DMS153 treated with DMSO at 0.1 percent for 48 hours (cell line): ENCODE data around the gene NLGN1.

ENCODE experiments used
- DNase-seq: peaks from one replicate; lab custom pipeline; 2025; ENCODE audit not compliant: unreplicated experiment; lab: John Stamatoyannopoulos, UW

NLGN1 gene

DNA sequence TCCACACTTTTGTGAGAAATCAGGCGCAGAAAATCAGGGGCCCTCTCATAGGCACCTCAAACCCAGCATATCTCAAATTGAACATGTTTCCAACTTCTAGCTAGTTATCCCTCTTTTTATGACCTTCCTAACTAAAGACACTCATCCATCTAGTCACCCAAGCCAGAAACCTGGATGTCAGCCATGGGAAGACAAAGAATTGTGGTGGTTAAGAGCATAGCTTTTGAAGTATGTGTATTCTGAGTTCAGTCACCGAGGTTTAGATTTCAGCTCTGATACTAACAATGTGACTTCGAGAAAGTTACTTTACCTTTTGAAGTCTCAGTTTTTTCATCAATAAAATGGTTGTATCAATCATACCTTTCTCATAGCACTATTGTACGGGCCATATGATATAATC, 495.5 kb downstream of the NLGN1 start:
- DNase-seq = peak; percentile 21

DNA sequence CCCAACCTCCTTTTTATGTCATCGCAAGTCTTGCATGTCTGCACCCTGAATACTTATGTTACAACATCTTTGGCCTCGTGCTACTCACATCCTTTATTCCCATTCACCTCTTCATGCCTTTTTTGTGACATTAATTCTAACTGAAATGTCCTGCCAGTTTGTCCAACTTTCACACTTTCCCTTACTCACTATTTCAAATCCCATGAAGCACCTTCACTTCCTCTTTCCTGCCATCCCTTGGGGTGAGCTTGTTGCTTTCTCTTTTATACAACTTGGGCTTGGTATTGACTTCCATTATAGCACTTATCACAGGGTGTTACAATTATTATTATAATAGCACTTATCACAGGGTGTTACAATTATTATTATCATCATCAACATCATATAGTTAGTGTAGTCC, 496.3 kb downstream of the NLGN1 start:
- no peak for DNase-seq

DNA sequence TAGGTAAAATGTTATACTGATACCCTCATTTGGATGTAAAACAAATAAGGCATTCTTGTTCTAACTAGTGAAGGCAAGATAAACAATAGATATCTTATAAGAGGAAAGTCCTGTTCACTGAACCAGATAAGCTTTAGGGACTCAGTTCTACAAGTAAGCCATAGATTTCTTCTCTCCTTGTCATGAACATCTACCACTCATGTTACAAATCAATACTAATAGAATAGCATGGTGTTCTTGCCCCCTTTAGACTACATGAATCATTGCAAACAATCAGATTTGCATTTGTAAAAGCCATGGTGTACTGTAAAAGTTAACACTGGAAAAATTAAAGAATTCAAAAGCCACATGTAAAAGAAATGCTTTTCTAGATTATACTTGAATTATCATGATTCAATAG, 500.1 kb downstream of the NLGN1 start:
- no peak for DNase-seq

DNA sequence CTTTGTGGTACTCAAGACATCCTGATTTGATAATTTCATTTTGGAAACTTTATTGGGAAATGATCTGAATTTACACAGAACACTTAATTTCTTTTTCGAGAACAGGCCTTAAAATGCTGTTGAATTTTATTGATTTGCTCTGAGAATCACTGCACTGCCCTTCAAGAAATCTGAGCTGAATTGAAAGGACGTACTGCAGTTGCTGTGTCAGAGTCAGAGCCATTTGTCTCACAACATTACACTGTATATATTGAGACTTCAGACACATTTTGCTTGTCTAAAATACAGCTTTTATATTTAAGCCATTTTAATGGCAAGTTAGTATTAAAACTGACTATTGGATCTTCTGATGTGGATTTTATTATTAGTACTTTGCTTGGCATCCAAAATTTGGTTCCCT, 504.1 kb downstream of the NLGN1 start:
- DNase-seq = no peak

DNA sequence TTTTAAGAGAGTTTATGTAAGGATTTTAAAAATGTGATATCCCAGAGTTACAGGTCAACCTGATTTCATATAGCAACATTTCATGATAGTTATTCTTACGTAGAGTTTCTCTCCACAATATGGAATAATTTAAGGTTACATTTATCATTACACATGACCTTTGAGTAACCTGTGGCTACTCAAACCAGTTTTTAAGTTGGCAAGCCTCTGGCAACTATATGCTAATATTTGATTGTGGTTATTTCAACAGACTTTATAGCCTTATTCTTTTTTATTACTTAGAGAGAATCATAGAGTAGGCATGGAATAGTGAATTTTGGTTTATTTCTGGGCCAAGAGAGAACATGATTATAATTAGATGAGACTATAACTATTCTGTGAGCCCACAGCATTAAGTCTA, 504.9 kb downstream of the NLGN1 start:
- DNase-seq = no peak

DNA sequence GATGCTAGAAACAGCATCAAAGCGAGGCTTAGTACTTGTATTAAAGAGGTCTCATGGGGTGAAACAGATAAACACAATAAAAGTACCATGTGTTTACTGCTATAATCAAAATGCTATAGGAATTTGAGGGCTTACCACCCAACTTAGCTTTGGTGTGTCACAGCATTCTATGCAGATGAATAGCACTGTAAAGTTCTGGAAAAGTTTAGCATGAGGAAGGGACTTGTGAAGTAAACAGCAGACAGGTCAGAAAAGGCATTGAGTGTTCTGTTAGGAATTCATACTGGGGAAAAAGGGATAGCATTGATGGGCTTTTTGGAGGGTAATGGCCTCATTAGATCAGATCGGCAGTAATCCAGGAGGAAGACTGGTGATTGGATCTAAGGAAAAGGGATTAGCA, 505.3 kb downstream of the NLGN1 start:
- DNase-seq = no peak

DNA sequence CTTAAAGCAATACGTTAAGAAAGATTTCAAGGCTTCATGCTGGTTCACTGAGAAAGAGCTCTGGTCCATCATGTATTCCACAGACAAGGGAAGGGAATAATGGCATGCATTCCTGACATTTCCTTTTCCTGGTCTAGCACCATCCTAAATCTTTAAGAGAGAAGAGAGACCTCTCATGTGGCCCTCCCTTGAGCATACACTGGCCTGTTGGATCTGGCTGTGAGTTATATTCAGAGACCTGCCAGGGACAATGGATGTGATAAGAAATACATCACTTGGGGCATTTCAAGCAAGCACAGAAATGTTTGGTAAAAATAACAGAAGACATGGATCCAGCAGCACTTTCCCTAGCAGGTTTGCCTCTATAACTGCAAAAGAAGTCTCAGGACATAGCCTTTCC, 507.8 kb downstream of the NLGN1 start:
- no peak for DNase-seq

DNA sequence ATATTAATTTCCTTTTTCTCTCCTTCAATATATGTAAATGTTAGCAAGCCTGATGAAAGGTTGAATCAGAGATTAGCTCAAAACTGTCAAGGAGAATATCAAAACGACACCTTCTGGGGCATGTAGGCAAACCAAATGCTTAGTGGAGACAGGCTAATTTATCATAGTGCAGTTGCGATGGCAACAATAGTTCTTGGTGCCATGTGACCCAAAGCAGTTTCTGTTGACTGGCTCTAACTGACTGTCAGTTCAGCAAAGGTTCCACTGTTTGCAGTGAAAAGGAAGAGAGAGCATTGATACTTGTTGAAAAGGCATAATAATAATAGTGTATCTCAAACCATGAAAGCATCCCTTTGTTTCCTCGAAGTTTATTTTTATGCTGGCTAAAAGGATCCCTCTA, 513.9 kb downstream of the NLGN1 start:
- no peak for DNase-seq

DNA sequence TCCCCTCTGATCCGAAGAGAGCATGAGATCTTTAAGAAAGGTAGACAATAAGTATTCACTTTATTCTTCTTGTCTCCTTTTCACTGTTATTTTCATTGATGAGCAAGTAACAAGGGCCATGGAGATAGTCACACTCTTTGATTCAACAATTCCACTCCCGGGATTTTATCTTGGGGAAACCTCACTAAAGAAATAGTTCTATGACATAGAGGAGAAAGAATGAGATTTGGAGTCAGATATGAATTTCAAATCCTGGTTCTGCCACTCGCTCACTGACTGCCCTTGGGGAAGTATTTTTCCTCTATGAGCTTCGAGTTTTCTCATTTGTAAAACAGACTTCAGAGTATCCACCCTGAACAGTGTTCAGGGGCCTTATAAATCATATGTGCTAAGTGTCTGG, 514.6 kb downstream of the NLGN1 start:
- no peak for DNase-seq

DNA sequence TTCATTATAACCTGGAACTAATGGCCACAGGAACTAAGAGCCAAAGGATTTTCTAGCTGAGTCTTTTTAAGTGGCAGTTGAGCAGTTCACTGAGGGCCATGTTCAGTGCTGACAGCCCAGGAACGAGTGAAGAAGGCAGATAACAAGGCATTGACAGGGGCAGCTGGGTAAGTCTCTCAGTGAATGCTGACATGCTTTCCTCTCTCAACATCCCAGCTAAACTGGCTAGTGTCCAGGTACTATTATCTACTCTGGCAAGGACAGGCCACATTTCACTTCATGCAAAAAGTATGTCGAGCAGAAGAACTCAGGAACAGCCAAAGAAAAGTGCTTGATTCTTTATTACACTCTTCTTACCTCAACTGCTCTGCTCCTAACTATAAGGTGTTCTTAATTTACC, 515.9 kb downstream of the NLGN1 start:
- DNase-seq = no peak

DNA sequence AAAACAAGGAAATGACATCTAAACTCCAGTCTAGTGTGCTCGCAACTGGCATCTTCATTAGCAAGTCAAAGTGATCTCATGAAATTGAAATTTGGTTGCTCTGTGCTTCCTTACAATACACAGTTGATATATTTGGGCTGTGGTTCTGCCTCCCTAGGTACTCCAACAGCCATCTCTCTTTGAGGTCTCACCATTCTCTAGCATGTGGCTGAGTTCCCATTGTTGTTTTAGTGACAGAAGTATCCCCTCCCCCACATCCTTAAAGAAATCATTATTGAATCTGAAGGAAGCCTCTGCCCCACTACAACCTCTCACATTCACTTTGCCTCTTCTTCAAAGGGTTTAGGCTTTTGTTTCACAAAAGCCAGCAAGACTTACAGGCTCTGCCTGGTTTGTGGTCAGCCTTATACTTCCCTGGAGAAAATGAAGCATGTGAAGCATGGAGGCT, 516.5 kb downstream of the NLGN1 start:
- no peak for DNase-seq

DNA sequence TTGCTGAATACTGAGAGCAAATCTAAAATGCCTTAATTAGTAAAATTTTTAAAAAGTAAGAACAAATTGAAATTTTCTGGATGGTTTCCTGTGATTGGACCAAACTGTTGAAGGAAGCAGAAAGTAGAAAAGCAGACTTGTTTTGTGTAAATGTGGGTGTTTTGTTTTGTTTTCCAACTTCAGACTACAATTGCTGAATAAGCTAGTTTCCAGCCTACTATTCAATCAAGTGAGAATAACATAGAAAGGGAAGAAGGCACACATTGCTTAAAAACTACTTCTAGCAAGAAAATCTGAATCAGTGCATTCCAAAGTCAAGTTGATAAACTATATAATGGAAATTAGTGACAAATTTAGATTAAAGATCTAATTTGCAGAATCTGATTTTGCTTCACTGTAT, 519.3 kb downstream of the NLGN1 start:
- DNase-seq = no peak

DNA sequence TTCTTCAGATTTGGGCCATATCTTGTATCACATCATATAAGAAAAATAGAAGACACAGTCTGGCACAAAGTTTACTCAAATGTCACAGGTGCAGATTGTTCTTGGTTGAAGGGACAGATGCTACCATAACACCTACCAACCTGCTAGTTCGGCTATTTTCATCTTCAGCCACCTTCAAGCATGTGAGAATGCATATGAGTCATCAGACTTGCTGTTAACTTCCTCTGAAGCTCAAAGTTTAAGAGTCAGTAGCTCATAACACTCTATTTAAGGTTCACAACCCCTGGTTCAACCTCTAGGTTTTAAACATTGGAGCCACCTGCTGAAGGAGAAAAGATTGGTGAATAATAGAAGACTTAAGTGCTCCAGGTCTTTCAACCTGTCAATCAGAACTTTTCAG, 522.8 kb downstream of the NLGN1 start:
- DNase-seq = no peak

DNA sequence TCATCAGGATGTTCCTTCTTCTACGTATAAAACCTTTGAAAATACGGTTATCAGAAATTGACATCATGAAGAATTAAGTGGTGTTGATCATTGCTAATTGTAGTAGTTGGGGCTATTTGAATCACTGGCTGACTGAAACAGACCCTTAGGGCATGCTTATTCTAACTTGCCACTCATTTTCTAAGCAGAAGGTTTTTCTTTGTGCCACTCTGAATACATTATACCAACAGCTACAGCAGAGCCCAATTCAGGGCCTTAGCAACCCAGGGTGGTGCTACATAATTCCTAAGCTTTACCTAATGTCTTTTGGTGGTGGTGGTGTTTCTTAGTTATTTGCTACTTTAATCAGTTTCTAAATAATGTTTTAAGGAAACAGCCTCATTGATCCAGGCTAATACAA, 524.2 kb downstream of the NLGN1 start:
- no peak for DNase-seq

DNA sequence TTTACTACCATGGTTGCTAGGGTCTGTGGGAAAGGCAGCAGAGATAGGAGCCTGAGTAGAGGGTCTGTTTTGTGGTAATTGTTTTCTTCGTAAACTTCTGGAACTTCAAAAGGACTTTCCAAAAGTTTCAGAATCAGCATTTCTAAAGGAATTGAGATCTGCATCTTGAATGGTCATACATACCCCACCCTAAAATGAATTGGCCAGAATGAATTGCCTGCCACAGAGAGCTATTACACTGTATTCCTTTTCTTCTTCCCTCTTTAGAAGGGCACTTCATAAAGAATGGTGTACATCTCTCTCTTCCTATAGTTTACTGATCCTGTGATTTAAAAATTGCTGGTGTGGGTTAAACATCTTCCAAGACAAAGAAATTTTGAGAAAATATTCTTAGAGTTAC, 525.7 kb downstream of the NLGN1 start:
- DNase-seq = no peak

DNA sequence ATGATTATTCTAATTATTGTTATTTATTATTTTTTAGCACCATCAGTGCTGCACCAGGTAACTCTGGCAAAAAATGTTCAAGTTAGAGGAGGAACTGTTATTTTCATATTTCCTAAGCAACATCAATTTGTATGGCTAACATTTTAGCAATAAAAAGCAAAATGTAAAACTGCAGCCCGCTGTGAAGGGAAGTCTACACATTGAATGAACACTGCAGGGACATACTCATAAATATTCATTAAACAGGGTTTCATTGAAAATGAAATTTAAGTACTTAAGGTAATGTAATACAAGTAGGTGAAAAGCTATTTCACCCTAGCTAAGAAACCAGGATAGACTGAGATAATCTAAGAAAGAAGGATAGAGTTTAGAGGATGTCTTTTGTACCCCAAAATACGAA, 532.7 kb downstream of the NLGN1 start:
- no peak for DNase-seq

DNA sequence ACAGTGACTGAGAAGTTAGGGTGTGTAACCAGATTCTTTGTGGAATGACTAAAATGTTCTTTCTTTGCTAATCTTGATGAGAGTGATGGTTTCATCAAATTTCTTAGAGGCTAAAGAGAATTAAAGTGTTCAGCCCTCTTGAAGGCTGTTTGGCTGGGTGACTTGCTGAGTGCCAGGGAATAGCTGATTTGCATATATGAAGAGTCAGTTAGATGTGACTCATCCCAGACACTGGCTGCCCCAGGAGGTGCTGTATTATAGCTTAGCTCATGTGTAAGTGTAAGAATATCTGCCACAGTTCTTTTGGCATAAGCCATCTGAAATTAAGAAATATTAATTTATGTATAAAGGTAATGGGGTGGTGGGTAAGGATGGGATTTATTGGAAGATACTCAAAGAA, 535.1 kb downstream of the NLGN1 start:
- DNase-seq = no peak

DNA sequence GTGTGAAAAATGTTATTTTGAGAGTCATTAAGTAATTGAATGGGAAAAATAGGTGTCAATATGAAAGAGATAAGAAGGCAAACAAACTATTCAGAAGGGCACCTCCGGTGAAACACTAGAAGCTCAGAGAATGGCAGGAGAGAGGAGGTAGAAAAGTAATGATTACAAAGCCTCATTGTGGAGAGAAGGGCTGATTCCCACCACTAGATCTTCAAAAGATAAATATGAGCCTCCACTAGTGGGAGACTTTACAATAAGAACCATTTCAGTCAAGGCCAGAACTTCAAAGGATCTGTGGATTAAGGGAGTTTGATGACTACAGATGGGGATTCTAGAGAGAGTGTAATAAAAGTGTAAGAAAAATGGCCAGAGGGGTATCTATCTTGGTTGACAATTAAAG, 535.6 kb downstream of the NLGN1 start:
- DNase-seq = no peak

DNA sequence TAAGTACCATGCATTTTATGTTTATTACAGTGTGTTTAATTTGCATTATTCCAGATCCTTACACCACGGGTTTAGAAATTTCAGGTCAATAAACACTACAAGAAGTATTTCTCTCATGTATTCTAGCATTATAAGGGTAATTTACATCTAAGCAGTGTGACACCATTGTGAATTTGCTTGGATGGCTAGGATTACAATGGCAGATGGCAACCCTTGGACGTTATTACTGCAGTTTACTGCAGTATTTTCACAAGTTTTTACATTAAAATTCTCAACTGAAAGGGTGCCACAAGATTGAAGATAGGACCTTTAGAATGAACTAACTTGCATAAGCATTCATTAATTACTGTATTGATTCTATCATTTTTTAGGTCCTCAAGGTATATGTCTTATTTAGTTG, 538.8 kb downstream of the NLGN1 start:
- no peak for DNase-seq

DNA sequence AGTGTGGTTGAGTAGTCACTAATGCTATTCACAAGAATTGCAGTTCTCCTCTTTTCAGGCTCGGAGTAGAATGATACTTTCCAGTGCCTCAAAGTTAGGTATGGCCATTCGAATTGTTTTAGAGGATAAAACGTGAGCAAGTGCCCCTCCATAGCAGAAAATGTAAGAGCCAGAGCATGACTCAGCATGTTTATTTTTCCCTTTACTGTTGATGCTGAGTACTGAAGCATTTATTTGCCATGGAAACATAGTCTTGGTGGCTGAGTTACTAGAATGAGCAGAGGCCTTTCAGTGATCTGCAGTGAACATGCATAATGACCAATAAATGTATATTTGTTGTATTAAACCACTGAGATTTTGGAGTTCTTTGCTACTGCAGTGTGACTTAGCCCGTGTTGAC, 540.6 kb downstream of the NLGN1 start:
- peak; percentile 21 for DNase-seq

DNA sequence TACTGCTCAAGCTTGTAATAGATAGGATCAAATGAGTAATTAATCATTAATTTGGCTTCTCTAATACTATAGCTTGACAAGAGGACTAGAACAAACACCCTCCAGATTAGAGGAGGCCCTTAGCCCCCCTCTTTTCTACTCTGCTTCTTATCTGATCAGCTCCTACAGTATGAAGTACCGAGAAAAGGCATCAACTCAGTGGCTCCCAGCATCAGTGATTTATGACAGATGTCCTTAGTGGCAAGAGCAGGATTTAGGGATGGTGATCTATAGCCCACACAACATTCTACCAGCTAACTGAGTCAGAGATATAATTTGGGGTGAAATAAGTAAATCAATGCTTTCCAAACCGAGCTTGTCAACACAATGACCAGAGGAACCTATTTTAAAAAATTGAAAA, 541.1 kb downstream of the NLGN1 start:
- DNase-seq = no peak

DNA sequence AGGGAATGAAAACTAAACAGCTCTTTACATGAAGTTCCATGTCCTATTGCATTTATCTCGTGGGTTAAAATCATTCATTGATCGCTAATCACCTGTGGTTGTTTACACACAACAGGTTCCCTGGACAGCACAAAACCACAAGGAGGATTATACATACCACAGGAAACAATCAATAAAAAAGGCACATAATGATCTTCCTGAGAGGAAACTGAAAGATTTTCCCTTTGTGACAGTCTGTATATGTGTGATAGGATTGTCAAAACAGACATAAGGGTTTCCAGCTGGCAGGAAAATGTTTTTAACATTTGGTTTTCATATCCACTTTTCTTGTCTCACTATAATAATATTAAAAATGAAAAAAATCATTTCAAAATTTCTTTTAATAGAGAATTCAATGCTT, 541.8 kb downstream of the NLGN1 start:
- DNase-seq = no peak

DNA sequence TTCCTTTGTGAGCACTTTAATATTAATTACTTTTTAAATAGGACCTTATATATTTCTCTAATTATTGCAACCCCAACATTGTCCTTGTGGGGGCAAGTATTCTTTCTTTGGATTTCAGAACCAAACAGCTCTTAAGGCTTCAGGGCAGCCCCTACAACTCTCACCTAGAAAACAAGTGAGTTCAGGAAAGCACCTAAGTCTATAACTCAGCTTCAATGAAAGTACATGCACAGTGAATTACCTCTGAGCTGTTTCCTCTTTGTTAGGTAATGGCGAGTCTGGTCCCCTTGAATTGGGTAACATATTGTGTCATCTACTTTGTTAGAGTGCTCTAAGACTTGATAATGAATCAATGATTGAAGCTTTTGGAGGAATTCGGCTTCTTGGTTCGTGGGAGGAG, 545.7 kb downstream of the NLGN1 start:
- no peak for DNase-seq

DNA sequence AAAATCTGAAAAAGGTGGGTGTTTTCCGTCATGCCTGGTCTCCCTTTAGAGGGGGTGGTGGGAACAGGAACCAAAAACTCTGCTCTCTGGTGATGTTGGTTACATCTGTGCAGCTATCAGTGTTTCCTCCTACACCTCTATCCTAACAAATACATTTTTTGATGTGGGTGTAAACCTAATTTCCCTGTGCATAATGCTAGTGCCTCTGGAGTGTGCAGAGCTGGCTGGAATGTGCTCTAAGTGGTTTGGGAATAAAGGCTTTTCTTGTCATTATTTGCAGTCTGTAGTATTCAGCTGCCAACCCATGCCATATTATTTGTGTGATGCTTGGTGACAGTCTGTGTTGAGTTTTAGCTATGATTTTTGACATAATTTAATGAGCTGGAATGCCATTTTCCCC, 547.6 kb downstream of the NLGN1 start:
- no peak for DNase-seq
